BLaER1 (cell line): ENCODE data around the gene ALKBH4.
A peak's percentile ranks its signal among the peaks of the same experiment; 100 is the strongest.
"Not testable (repeated sequence)": the region's sequence is repeated elsewhere in the genome, so short reads cannot be mapped to it uniquely, and the experiment has no call there.

Experiments used
- H3K27ac ChIP-seq: shearing (Covaris generic); formaldehyde crosslinking; 2 replicates; pipeline ENCODE4 v1.8.1; 2022
- H3K27me3 ChIP-seq: shearing (Covaris generic); formaldehyde crosslinking; 2 replicates; pipeline ENCODE4 v1.8.1; 2022
- H3K36me3 ChIP-seq: shearing (Covaris generic); formaldehyde crosslinking; 2 replicates; pipeline ENCODE4 v1.8.1; 2022
- H3K4me1 ChIP-seq: shearing (Covaris generic); formaldehyde crosslinking; 2 replicates; pipeline ENCODE4 v1.8.1; 2022
- H3K4me2 ChIP-seq: shearing (Covaris generic); formaldehyde crosslinking; 2 replicates; pipeline ENCODE4 v1.8.1; 2022
- H3K4me3 ChIP-seq: shearing (Covaris generic); formaldehyde crosslinking; 2 replicates; pipeline ENCODE4 v1.8.1; 2022
- H3K9ac ChIP-seq: shearing (Covaris generic); formaldehyde crosslinking; 2 replicates; pipeline ENCODE4 v1.8.1; 2022
- H3K9me3 ChIP-seq: shearing (Covaris generic); formaldehyde crosslinking; 2 replicates; pipeline ENCODE4 v1.8.1; 2022
- H4K20me1 ChIP-seq: shearing (Covaris generic); formaldehyde crosslinking; 2 replicates; pipeline ENCODE4 v1.8.1; 2022
- Cebpa-rat ChIP-seq: shearing (Covaris generic); IDR thresholded peaks from 2 replicates; pipeline ENCODE4 v1.8.1; 2022

ALKBH4 gene, protein sequence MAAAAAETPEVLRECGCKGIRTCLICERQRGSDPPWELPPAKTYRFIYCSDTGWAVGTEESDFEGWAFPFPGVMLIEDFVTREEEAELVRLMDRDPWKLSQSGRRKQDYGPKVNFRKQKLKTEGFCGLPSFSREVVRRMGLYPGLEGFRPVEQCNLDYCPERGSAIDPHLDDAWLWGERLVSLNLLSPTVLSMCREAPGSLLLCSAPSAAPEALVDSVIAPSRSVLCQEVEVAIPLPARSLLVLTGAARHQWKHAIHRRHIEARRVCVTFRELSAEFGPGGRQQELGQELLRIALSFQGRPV

GRCh38 chr7:102464577-102465280 is at the start of gene ALKBH4, which contains the start of gene LRWD1:
Gene ALKBH4 (minus strand): TSS chr7:102464863. CDS start chr7:102464836, 27 bp downstream.
Gene LRWD1 (plus strand): TSS chr7:102464984. CDS start chr7:102465081, 97 bp downstream.
- peak within 1 kb of the TSS; percentile 86 for H3K27ac ChIP-seq
- H3K4me1 ChIP-seq: peaks cover 73% of the 10 kb centered on the region
- H3K4me3 ChIP-seq: peak within 1 kb of the TSS; percentile 87
- H3K36me3 ChIP-seq: peaks cover 42% of the 10 kb centered on the region
- H3K9ac ChIP-seq: peak within 1 kb of the TSS; percentile 95
- H3K4me2 ChIP-seq: peak within 1 kb of the TSS; percentile 92
- no peaks in the 10 kb centered on the region for H3K27me3 ChIP-seq
- TF ChIP-seq Cebpa-rat: no peak
- H4K20me1 ChIP-seq: peaks cover 29% of the 10 kb centered on the region; the same call in 1 of the 2 replicates
- H3K9me3 ChIP-seq: no peaks in the 10 kb centered on the region

DNA sequence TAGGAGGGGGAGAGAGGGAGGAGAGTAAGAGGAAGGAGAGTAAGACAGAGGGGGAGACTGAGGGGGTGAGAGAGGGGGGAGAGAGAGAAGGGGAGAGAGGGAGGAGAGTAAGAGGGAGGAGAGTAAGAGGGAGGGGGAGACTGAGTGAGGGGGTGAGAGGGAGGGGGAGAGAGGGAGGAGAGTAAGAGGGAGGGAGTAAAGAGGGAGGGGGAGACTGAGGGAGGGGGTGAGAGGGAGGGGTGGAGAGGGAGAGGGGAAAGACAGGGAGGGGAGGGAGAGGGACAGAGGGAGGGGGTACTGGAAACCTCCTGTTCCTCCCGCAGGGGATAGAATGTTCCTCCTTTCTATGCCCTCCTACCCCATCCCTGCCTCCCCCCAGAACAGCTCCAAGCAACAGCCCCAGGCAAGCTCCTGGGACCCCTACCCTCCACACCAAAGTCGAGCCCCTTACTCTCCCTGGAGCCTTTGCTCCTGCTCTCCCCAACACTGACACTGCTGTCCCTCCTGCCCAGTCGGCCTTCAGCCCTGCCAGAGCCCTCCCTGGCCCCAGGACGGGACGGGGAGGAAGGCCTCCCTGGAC is 48.1 kb upstream of the ALKBH4 start:
- H4K20me1 ChIP-seq, H3K4me1 ChIP-seq, H3K9me3 ChIP-seq, H3K36me3 ChIP-seq, H3K9ac ChIP-seq, H3K4me3 ChIP-seq, H3K27me3 ChIP-seq: not testable (repeated sequence)
- H3K27ac ChIP-seq: peak overlapping the region; percentile 53; the same call in 1 of the 2 replicates
- H3K4me2 ChIP-seq: peak overlapping the region; percentile 53

DNA sequence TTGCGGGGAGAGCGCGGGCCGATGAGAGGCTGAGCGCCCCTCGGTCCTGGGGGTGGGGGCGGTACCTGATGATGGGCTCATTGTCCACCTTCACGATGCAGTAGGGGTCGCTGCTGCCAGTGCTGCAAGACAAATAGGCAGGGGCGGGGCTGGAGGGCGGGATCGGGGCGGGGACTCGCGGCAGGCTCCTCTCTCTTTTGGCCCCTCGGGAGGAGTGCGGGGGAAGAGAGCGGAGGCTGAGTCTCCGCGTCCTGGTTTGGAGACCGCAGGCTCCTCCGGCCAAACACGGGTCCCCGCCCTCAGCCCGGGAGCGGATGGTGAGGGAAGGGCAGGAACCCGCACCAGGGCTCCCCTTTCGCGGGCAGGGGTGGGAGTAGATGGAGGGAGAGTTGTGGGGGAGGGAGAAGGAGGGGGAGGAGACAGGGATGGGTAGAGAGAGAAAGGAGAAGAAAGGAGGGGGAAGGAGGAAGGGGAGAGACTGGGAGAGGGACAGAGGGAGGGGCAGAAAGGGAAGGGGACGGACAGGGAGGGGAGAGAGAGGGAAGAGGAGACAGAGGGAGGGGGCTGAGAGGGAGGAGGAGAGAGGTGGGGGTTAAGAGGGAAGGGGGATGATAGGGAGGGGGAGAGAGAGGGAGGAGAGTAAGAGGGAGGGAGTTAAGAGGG is 47.3 kb upstream of the ALKBH4 start:
- H4K20me1 ChIP-seq, H3K4me2 ChIP-seq, H3K27ac ChIP-seq, H3K4me1 ChIP-seq, H3K36me3 ChIP-seq, H3K9ac ChIP-seq, H3K9me3 ChIP-seq, H3K27me3 ChIP-seq, H3K4me3 ChIP-seq: not testable (repeated sequence)

- H3K36me3 ChIP-seq, H3K4me3 ChIP-seq, H3K9me3 ChIP-seq, H3K27ac ChIP-seq, H3K4me2 ChIP-seq, H3K27me3 ChIP-seq, H3K9ac ChIP-seq, H4K20me1 ChIP-seq, H3K4me1 ChIP-seq: not testable (repeated sequence)
Measured at GRCh38 chr7:102510575-102510974, 45.9 kb upstream of the ALKBH4 start.

- H3K4me1 ChIP-seq, H3K36me3 ChIP-seq, H3K27ac ChIP-seq, H3K27me3 ChIP-seq, H3K9ac ChIP-seq, H4K20me1 ChIP-seq, H3K4me2 ChIP-seq, H3K9me3 ChIP-seq, H3K4me3 ChIP-seq: not testable (repeated sequence)
Measured at GRCh38 chr7:102507410-102508088, 42.9 kb upstream of the ALKBH4 start.

GRCh38 chr7:102505298-102506185 is 40.9 kb upstream of the ALKBH4 start:
- not testable (repeated sequence) for H3K4me1 ChIP-seq, H3K4me3 ChIP-seq, H3K4me2 ChIP-seq, H3K9ac ChIP-seq, H3K27ac ChIP-seq, H3K27me3 ChIP-seq, H4K20me1 ChIP-seq, H3K36me3 ChIP-seq, H3K9me3 ChIP-seq

DNA sequence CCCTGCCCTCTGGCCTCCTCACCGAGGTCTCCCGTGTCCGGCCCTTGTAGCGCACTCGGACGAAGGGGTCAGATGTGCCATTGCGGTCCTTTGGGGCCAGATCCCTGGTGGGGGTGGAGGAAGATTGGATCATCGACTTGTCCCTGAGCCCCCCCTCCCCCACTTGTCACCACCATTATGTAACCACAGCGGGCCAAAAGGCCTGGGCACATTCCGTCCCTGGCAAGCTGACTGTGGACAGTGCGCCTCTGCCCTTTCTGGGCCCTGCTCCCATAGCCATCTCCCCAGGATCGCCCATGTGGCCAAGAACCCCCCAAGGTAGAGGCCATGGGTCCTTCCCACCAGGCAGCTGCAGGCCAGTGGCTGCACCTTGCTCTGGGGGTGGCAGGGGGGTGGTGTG is 38.5 kb upstream of the ALKBH4 start:
- H3K4me2 ChIP-seq, H3K4me1 ChIP-seq, H3K36me3 ChIP-seq, H3K9ac ChIP-seq, H3K27ac ChIP-seq, H3K9me3 ChIP-seq, H3K27me3 ChIP-seq, H4K20me1 ChIP-seq, H3K4me3 ChIP-seq: not testable (repeated sequence)

DNA sequence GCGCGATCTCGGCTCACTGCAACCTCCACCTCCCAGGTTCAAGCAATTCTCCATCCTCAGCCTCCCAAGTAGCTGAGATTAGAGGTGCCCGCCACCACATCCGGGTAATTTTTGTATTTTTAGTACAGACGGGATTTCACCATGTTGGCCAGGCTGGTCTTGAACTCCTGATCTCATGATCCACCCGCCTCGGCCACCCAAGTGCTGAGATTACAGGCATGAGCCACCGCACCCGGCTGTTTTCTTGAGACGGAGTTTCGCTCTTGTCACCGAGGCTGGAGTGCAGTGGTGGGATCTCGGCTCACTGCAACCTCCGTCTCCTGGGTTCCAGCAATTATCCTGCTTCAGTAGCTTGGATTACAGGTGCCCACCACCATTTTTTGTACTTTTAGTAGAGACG is 33.7 kb upstream of the ALKBH4 start:
- H3K4me1 ChIP-seq, H3K9ac ChIP-seq, H3K4me3 ChIP-seq, H3K9me3 ChIP-seq, H3K27me3 ChIP-seq, H3K36me3 ChIP-seq, H3K27ac ChIP-seq, H4K20me1 ChIP-seq, H3K4me2 ChIP-seq: not testable (repeated sequence)

- H3K4me1 ChIP-seq, H3K9ac ChIP-seq, H3K4me3 ChIP-seq, H3K4me2 ChIP-seq, H3K27me3 ChIP-seq, H3K36me3 ChIP-seq, H3K27ac ChIP-seq, H3K9me3 ChIP-seq, H4K20me1 ChIP-seq: not testable (repeated sequence)
Measured at GRCh38 chr7:102497308-102497707, 32.6 kb upstream of the ALKBH4 start.

DNA sequence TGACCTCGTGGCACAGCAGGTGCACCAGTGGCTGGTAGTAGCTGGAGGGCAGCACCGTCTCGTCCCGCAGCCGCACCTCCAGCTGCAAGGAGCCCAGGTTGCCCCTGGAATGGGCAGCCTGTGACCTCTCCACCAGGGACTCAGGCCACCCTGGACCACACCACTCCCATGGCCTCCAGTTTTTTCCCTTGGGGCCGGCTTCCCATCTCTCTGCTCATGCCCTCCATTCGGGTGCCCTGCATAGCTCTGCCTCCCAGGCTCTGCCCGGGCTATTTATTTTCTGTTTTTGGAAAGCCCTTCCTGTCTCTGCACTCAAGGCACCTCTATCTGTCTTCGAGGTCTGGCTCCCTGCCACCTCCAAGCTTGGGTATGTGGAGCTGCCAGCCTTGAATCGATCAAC is 32.2 kb upstream of the ALKBH4 start:
- H3K27ac ChIP-seq, H3K36me3 ChIP-seq, H3K4me1 ChIP-seq, H3K9ac ChIP-seq, H3K4me2 ChIP-seq, H3K9me3 ChIP-seq, H3K4me3 ChIP-seq, H4K20me1 ChIP-seq, H3K27me3 ChIP-seq: not testable (repeated sequence)

DNA sequence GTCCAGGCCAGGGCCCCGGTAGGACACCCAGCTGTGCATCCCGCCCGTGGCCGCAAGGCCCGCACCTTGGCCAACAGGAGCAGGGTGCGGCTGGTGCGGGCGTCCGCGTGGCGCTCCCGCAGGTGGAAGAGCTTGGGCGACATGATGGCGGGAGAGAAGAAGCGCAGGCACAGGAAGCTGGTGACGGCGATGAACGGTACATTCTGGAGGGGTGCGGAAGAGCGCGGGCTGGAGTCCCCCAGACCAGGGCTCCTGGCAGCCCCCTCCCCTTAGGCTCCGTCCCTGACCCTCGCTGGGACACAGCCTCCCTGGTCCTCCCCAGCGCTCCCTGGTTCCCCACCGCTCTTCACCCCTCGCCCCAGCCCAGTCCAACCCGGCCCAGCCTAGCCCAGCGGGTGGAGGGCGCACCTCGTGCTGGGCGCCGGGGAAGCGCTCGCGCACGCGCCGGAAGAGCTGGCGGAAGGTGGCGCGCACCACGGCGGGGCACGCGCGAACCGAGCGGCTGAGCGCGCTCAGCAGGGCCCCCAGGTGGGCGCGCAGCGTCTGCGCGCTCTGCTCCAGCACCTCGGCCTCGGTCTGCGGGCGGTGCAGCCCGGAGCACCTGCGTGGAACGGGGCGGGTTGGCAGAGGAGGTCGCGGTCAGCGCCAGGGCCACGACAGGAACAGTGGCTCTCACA is 29.9 kb upstream of the ALKBH4 start:
- H3K9ac ChIP-seq, H3K4me3 ChIP-seq, H3K4me1 ChIP-seq, H3K36me3 ChIP-seq, H3K27me3 ChIP-seq, H4K20me1 ChIP-seq, H3K9me3 ChIP-seq, H3K4me2 ChIP-seq, H3K27ac ChIP-seq: not testable (repeated sequence)

DNA sequence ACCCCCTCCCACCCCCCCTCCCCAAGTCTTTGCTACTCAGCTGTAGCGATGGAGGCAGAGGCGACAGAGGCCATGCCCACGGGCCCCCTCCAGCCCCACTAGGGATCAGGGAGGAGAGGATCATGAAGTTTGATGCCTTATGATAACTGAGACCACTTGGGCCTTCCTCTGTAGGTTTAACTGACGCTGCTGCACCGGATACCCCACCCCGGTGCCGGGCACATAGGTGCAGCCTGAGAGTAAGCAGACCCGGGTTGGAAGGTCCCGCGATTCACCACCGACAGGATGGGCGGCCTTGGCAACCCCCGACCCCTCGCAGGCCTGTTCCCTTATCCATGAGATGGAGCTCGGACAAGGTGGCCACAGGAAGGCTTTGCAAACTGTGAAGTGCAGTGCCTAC is 29.4 kb upstream of the ALKBH4 start:
- H3K27me3 ChIP-seq, H3K9ac ChIP-seq, H4K20me1 ChIP-seq, H3K9me3 ChIP-seq, H3K27ac ChIP-seq, H3K36me3 ChIP-seq, H3K4me1 ChIP-seq: not testable (repeated sequence)
- H3K4me2 ChIP-seq: peak overlapping the region; percentile 59
- 0 out of 2 replicates have a peak overlapping the region, but pooled peaks have one; percentile 41 for H3K4me3 ChIP-seq
